ENCODE data around the gene NFE2.
"Not testable (repeated sequence)": the region's sequence is repeated elsewhere in the genome, so short reads cannot be mapped to it uniquely, and the experiment has no call there.

NFE2 gene

GRCh38 chr12:54328595-54329337, 28.0 kb upstream of the NFE2 start:
- no peak for DNase-seq
- no peak for TF ChIP-seq GATA1 (IDR thresholded peaks at IDR 0.05; ENCODE audit: low read depth, low read length)

DNA sequence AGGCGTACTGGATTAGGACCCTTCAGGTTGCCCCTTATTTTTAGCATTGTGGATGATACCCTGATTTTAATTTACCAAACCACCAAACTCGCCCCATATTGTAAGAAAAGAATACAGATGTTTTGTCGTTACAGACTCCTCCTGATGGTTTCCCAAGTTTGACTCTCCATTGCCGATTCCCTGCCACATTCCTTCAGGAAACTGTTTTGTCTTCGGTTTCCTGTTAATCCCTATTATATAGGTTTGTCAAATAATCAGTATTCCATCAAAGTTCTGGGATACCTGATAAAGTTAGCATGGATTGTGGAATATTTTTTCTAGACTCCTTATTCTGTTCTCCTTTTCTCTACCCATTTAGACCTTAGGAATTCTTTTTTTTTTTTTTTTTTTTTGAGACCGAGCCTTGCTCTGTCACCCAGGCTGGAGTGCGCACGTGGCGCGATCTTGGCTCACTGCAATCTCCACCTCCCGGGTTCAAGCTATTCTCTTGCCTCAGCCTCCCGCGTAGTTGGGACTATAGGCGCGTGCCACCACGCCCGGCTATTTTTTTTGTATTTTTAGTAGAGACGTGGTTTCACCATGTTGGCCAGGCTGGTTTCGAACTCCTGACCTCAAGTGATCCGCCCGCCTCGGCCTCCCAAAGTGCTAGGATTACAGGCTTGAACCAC, 24.8 kb upstream of the NFE2 start:
- DNase-seq, result peak in 1 of 2 experiments; percentile 46

GRCh38 chr12:54324617-54325441, 24.0 kb upstream of the NFE2 start, which contains the start of gene COPZ1:
COPZ1 (plus strand) TSS chr12:54325131; CDS start chr12:54325164, 33 bp downstream.
- TF ChIP-seq GATA1 (IDR thresholded peaks at IDR 0.05; ENCODE audit: low read depth, low read length) (no peak), POLR2A (IDR thresholded peaks at IDR 0.05; ENCODE audit: low read length) (peak; percentile 92)

GRCh38 chr12:54321363-54321762, 20.5 kb upstream of the NFE2 start:
- DNase-seq, result no peak
- TF ChIP-seq GATA1 (IDR thresholded peaks at IDR 0.05; ENCODE audit: low read depth, low read length), result no peak
- no peak for TF ChIP-seq POLR2A (IDR thresholded peaks at IDR 0.05; ENCODE audit: low read length)

More at GRCh38 chr12:54324617-54325441, 24.0 kb upstream of the NFE2 start, which contains the start of gene COPZ1:
- DNase-seq, result peak; percentile 99 to 100

DNA sequence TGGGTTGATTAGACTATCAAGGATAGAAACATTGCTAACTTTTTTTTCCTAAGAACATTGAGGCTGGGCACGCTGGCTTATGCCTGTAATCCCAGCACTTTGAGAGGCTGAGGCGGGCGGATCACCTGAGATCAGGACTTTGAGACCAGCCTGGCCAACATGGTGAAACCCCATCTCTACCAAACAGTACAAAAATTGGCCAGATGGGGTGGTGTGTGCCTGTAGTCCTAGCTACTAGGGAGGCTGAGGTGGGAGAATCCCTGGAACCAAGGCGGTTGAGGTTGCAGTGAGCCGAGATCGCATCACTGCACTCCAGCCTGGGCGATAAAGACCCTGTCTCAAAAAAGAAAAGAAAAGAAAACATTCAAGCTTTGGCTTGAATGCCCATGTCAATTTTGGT, 11.5 kb upstream of the NFE2 start:
- not testable (repeated sequence) for DNase-seq

GRCh38 chr12:54311051-54311450, 10.2 kb upstream of the NFE2 start:
- TF ChIP-seq GATA1 (IDR thresholded peaks at IDR 0.05; ENCODE audit: low read depth, low read length) (no peak), POLR2A (IDR thresholded peaks at IDR 0.05; ENCODE audit: low read length) (no peak)
- DNase-seq, result no peak

- TF ChIP-seq POLR2A (IDR thresholded peaks at IDR 0.05; ENCODE audit: low read length) (peak; percentile 94), GATA1 (IDR thresholded peaks at IDR 0.05; ENCODE audit: low read depth, low read length) (no peak)
- DNase-seq, result peak; percentile 98 to 99
Observed at GRCh38 chr12:54306925-54307741, 6.3 kb upstream of the NFE2 start.

GRCh38 chr12:54304187-54304810, 3.5 kb upstream of the NFE2 start:
- TF ChIP-seq POLR2A (IDR thresholded peaks at IDR 0.05; ENCODE audit: low read length), result peak; percentile 92
- peak; percentile 92 for TF ChIP-seq GATA1 (IDR thresholded peaks at IDR 0.05; ENCODE audit: low read depth, low read length)
- peak; percentile 99 for DNase-seq

- DNase-seq, result peak in 1 of 2 experiments; percentile 70
- TF ChIP-seq POLR2A (IDR thresholded peaks at IDR 0.05; ENCODE audit: low read length) (no peak), GATA1 (IDR thresholded peaks at IDR 0.05; ENCODE audit: low read depth, low read length) (no peak)
Observed at GRCh38 chr12:54303640-54304039, 2.8 kb upstream of the NFE2 start.

- TF ChIP-seq GATA1 (IDR thresholded peaks at IDR 0.05; ENCODE audit: low read depth, low read length), result no peak
- no peak for TF ChIP-seq POLR2A (IDR thresholded peaks at IDR 0.05; ENCODE audit: low read length)
- DNase-seq, result no peak
Observed at GRCh38 chr12:54301428-54302048, 723 bp upstream of the NFE2 start.

DNA sequence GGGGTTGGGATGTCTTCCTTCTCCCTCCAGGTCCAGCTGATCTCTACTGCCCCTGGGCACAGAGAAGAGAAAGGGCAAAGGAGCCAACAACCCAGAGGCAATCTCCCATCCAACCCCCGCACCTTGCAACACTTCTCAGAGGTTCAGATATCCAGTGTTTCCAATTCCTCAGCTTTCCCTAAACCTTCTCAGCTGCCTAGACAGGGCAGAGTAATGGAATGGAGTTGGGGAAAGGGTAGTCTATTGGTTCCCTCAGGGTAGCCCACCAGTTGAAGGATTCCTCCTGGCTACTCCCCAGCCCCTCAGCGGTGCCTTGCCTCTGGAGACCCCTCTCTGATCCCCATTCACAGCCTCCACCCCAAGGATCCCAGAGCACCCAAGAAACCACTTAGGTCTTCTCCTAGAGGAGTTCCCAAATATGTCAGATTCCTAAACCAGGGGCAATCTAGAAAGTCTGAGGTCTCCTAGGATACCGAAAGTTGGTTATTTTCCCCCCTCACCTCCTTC, 537 bp downstream of the NFE2 start:
- peak in 1 of 2 experiments; percentile 73 for DNase-seq
- TF ChIP-seq POLR2A (IDR thresholded peaks at IDR 0.05; ENCODE audit: low read length), result no peak
- no peak for TF ChIP-seq GATA1 (IDR thresholded peaks at IDR 0.05; ENCODE audit: low read depth, low read length)

- TF ChIP-seq GATA1 (IDR thresholded peaks at IDR 0.05; ENCODE audit: low read depth, low read length) (no peak), POLR2A (IDR thresholded peaks at IDR 0.05; ENCODE audit: low read length) (no peak)
- peak in 1 of 2 experiments; percentile 73 for DNase-seq
Observed at GRCh38 chr12:54299515-54300224, 1.1 kb downstream of the NFE2 start.
